ENCODE measurements around the gene RPL10. TPM values are rescaled to one million over a fixed set of nuclear protein-coding genes. Genes with fewer than 3 reads are reported as not detected.

Gene RPL10
- total RNA-seq, 1 donor from 2014 or later = 3,704 TPM

DNA sequence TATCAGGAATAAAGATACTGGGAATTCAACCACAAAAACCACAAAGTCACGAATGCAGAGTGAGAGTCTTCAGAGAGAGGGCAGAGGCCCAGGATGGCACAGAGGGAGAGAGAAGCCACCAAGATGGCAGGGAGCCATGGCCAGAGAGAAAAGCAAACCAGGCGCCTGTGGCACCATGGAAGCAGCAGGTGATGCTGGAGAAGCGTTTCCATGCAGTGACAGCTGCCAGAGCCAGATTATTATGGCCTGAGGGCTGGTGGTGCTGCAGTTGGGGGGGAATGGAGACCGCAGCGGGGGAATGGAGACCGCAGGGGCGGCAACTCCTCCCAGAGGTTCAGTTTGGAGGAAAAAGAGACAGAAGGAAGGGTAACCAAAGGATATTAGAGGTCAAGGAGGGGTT lies 19.0 kb downstream of the RPL10 start:
- no peak overlapping the region for H3K27ac Mint-ChIP-seq (ENCODE audit: unreplicated experiment)
- H3K4me1 Mint-ChIP-seq (ENCODE audit: unreplicated experiment) = peaks cover 4% of the 10 kb centered on the region
- peaks cover 3% of the 10 kb centered on the region for H3K36me3 Mint-ChIP-seq (ENCODE audit: low read depth, unreplicated experiment)
- H3K4me3 Mint-ChIP-seq (ENCODE audit: unreplicated experiment) = no peak overlapping the region
- no peaks in the 10 kb centered on the region for H3K9me3 Mint-ChIP-seq (ENCODE audit: unreplicated experiment)
- no peak for DNase-seq (ENCODE audit: low spot score)
- TF ChIP-seq, protein P1, sequence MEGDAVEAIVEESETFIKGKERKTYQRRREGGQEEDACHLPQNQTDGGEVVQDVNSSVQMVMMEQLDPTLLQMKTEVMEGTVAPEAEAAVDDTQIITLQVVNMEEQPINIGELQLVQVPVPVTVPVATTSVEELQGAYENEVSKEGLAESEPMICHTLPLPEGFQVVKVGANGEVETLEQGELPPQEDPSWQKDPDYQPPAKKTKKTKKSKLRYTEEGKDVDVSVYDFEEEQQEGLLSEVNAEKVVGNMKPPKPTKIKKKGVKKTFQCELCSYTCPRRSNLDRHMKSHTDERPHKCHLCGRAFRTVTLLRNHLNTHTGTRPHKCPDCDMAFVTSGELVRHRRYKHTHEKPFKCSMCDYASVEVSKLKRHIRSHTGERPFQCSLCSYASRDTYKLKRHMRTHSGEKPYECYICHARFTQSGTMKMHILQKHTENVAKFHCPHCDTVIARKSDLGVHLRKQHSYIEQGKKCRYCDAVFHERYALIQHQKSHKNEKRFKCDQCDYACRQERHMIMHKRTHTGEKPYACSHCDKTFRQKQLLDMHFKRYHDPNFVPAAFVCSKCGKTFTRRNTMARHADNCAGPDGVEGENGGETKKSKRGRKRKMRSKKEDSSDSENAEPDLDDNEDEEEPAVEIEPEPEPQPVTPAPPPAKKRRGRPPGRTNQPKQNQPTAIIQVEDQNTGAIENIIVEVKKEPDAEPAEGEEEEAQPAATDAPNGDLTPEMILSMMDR (IDR thresholded peaks at IDR 0.05; ENCODE audit: unreplicated experiment) = no peak
- peaks cover 5% of the 10 kb centered on the region for H3K27me3 Mint-ChIP-seq (ENCODE audit: unreplicated experiment)

GRCh38 chrX:154419189-154419588 lies 21.0 kb downstream of the RPL10 start:
- peaks cover 2% of the 10 kb centered on the region for H3K4me1 Mint-ChIP-seq (ENCODE audit: unreplicated experiment)
- TF ChIP-seq, protein P1 (IDR thresholded peaks at IDR 0.05; ENCODE audit: unreplicated experiment) = no peak
- H3K27me3 Mint-ChIP-seq (ENCODE audit: unreplicated experiment) = peaks cover 2% of the 10 kb centered on the region
- H3K36me3 Mint-ChIP-seq (ENCODE audit: low read depth, unreplicated experiment) = peaks cover 3% of the 10 kb centered on the region
- no peaks in the 10 kb centered on the region for H3K9me3 Mint-ChIP-seq (ENCODE audit: unreplicated experiment)
- H3K27ac Mint-ChIP-seq (ENCODE audit: unreplicated experiment) = no peak overlapping the region
- DNase-seq (ENCODE audit: low spot score) = no peak
- no peak overlapping the region for H3K4me3 Mint-ChIP-seq (ENCODE audit: unreplicated experiment)

DNA sequence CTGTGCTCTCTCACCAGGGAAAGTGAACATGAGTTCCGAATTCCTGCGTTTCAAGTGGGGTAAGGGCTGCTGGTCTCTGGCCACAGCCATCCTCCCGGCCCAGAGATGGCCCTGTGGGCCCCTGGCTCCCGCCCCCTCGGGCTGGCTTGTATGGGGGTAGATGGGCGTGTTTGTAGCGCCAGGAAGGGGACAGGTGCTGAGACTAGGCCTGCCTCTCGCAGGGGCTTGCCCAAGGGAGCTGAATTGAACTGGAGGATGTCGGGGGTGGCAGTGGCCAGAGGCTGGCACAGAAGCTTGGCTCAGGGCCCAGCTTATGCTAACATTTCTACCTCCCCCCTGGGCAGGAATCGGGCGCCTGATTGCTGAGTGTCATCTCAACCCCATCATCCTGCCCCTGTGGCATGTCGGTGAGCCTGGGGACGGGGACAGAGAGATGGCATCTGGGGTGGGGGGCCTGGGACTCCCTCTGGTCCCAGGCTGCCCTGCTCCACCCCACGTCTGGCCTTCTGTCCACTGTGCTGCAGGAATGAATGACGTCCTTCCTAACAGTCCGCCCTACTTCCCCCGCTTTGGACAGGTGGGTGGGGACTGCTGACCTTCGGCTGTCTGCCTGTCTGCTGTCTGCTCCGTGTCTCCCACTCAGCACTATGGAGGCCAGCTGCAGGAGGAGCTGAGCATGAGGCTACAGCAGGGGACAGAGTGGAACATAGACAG lies 21.7 kb downstream of the RPL10 start:
- H3K27ac Mint-ChIP-seq (ENCODE audit: unreplicated experiment) = no peak overlapping the region
- H3K36me3 Mint-ChIP-seq (ENCODE audit: low read depth, unreplicated experiment) = peaks cover 3% of the 10 kb centered on the region
- peaks cover 7% of the 10 kb centered on the region for H3K4me1 Mint-ChIP-seq (ENCODE audit: unreplicated experiment)
- H3K27me3 Mint-ChIP-seq (ENCODE audit: unreplicated experiment) = peaks cover 2% of the 10 kb centered on the region
- no peaks in the 10 kb centered on the region for H3K9me3 Mint-ChIP-seq (ENCODE audit: unreplicated experiment)
- TF ChIP-seq, protein P1 (IDR thresholded peaks at IDR 0.05; ENCODE audit: unreplicated experiment) = no peak
- no peak for DNase-seq (ENCODE audit: low spot score)
- no peak overlapping the region for H3K4me3 Mint-ChIP-seq (ENCODE audit: unreplicated experiment)

DNA sequence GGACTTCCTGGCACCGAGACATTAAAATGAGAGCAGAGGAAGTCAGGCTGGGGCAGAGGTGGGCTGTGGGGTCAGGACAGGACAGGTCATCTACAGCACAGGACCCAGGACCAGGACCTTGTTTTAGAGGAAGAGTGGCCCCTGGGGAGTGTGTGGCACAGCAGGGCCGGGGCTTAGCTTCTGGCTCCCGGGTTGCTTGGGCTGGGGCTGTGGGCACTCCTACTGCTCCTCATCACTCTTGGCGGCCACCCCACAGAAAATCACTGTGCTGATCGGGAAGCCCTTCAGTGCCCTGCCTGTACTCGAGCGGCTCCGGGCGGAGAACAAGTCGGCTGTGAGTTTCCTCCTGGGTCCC lies 22.2 kb downstream of the RPL10 start:
- no peak overlapping the region for H3K27ac Mint-ChIP-seq (ENCODE audit: unreplicated experiment)
- H3K9me3 Mint-ChIP-seq (ENCODE audit: unreplicated experiment) = no peaks in the 10 kb centered on the region
- H3K4me3 Mint-ChIP-seq (ENCODE audit: unreplicated experiment) = no peak overlapping the region

More for the DNA sequence above, 22.2 kb downstream of the RPL10 start:
- no peak for DNase-seq (ENCODE audit: low spot score)
- TF ChIP-seq, protein P1 (IDR thresholded peaks at IDR 0.05; ENCODE audit: unreplicated experiment) = no peak
- Mint-ChIP-seq H3K4me1 (ENCODE audit: unreplicated experiment) (peaks cover 7% of the 10 kb centered on the region), H3K27me3 (ENCODE audit: unreplicated experiment) (peaks cover 2% of the 10 kb centered on the region), H3K36me3 (ENCODE audit: low read depth, unreplicated experiment) (peaks cover 3% of the 10 kb centered on the region)

All from endothelial cell (in vitro differentiated cells).